Measurements from ENCODE around the gene PAFAH1B2. TPM values are rescaled to one million over a fixed set of nuclear protein-coding genes. Genes with fewer than 3 reads are reported as not detected.

PAFAH1B2 gene
- total and polyA plus RNA-seq, 2 of the 8 experiments (the other 6 are each of a cell fraction or from before 2014, with no cell fraction given), result 38.2 to 161 TPM

GRCh38 chr11:117146521-117146920 lies 2.4 kb downstream of the PAFAH1B2 start (continued):
- TF ChIP-seq KDM5A (IDR thresholded peaks at IDR 0.05; ENCODE audit: low read length) (no peak), CTBP2 (IDR thresholded peaks at IDR 0.05; ENCODE audit: borderline replicate concordance, insufficient read depth, insufficient read length, low read length) (no peak), SP4 (IDR thresholded peaks at IDR 0.05; ENCODE audit: low read length) (no peak), YY1 (IDR thresholded peaks at IDR 0.05; ENCODE audit: low read depth, low read length) (no peak), TAF7 (optimal IDR thresholded peaks at IDR 0.05; ENCODE audit: borderline replicate concordance, low read depth, low read length) (no peak)

All from H1 (cell line).